Measurements from ENCODE around the gene FOXE3.

FOXE3 gene

GRCh38 chr1:47436304-47436978, 20.4 kb downstream of the FOXE3 start:
- DNase-seq, result peak; percentile 77

- no peak for DNase-seq
These were observed 20.9 kb downstream of the FOXE3 start for GRCh38 chr1:47436979-47437446.

DNA sequence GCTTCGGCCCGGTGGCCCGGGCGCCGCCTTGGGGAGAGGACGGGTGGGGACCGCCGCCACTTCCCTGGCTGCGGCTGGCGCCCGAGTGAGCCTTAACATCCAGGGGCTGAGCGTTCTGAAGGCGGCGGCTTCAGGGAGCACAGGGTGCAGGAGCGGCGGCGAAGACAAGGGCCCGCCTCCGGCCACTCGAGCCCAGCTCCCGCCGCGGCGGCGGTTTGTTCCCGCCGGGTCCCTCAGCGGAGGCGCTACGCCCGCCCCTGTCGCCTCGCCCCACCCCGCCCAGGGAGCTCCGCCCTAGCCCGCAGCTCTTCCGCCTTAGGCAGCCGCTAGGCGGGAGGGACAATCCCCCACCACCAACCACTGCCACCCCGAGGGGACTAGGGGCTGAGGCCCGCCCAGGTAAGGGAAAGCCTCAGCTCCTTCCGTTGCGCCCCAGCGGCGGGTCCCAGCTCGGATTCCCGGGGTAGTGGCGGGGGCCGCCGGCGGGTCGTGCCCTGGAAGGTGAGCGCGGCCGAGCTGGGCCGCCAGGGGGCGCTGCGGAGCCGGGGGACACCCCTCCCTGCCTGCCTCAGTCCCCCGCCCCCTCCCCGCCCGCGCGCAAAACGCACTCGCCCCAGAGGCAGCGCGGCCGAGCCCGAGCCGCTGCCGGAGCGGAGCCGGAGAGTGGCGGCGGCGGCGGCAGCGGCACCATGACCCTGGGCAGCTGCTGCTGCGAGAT, 21.5 kb downstream of the FOXE3 start, which contains the start of gene FOXD2:
Gene FOXD2 (plus strand): TSS at position 598 of the 718 bp plus-strand sequence. CDS start 92 bp downstream, at position 690.
- peak; percentile 92 for DNase-seq

DNA sequence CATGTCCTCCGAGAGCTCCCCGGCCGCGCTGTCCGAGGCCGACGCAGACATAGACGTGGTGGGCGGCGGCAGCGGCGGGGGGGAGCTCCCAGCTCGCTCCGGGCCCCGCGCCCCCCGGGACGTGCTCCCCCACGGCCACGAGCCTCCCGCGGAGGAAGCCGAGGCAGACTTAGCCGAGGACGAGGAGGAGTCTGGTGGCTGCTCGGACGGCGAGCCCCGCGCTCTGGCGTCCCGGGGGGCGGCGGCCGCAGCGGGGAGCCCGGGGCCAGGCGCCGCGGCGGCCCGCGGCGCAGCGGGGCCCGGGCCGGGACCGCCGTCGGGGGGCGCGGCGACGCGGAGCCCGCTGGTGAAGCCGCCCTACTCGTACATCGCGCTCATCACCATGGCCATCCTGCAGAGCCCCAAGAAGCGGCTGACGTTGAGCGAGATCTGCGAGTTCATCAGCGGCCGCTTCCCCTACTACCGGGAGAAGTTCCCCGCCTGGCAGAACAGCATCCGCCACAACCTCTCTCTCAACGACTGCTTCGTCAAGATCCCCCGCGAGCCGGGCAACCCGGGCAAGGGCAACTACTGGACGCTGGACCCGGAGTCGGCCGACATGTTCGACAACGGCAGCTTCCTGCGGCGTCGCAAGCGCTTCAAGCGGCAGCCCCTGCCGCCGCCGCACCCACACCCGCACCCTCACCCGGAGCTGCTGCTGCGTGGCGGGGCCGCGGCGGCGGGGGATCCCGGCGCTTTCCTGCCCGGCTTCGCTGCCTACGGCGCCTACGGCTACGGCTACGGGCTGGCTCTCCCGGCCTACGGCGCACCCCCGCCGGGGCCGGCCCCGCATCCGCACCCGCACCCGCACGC, 22.3 kb downstream of the FOXE3 start:
- DNase-seq, result peak; percentile 52

DNA sequence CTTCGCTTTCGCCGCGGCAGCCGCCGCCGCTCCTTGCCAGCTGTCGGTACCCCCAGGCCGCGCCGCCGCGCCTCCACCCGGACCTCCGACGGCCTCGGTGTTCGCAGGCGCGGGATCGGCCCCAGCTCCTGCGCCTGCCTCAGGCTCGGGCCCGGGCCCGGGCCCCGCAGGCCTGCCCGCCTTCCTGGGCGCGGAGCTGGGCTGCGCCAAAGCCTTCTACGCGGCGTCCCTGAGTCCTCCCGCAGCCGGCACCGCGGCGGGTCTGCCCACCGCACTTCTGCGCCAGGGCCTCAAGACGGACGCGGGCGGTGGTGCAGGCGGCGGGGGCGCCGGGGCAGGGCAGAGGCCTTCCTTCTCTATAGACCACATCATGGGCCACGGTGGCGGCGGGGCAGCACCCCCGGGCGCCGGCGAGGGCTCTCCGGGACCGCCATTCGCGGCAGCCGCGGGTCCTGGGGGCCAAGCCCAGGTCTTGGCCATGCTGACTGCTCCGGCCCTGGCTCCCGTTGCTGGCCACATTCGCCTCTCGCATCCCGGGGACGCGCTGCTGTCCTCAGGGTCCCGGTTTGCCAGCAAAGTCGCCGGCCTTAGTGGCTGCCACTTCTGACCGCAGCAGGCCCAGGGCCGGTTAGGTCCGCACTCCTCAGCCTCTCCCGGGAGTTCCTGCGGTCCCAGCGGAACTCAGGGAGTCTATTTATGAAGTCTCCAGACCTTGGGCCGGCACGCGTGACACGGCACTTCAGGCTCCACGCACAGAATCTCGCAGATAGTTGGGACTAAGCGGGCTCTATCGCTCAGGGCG, 23.1 kb downstream of the FOXE3 start:
- peak; percentile 18 for DNase-seq

GRCh38 chr1:47439819-47440598, 23.9 kb downstream of the FOXE3 start:
- DNase-seq, result no peak

DNA sequence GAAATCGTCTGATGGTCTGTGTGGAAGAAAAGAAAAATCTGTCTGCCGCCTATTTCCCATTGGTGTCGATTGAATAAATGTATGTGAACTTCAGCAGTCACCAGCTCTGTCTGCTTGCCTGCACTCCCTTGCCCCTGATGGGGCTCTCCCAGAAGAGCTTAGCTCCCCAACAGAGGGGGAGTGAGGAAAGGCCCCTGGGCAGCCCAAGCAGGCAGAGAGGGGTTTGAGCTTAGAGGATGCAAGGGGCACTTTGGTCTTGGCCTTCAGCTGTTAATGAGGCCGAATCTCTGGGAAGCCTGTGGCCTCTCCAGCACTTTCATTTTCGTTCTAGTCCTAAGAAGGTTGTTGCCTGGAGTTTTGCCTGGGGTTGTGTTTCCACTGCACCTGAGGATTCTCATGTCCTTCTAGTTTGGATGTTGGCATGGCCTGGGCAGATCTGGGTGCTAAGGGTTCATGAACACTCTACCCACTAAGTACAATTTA, 24.6 kb downstream of the FOXE3 start:
- no peak for DNase-seq

- no peak for DNase-seq
These were observed 25.5 kb downstream of the FOXE3 start for GRCh38 chr1:47441450-47442106.

GRCh38 chr1:47442202-47442601, 26.1 kb downstream of the FOXE3 start:
- DNase-seq, result no peak

DNA sequence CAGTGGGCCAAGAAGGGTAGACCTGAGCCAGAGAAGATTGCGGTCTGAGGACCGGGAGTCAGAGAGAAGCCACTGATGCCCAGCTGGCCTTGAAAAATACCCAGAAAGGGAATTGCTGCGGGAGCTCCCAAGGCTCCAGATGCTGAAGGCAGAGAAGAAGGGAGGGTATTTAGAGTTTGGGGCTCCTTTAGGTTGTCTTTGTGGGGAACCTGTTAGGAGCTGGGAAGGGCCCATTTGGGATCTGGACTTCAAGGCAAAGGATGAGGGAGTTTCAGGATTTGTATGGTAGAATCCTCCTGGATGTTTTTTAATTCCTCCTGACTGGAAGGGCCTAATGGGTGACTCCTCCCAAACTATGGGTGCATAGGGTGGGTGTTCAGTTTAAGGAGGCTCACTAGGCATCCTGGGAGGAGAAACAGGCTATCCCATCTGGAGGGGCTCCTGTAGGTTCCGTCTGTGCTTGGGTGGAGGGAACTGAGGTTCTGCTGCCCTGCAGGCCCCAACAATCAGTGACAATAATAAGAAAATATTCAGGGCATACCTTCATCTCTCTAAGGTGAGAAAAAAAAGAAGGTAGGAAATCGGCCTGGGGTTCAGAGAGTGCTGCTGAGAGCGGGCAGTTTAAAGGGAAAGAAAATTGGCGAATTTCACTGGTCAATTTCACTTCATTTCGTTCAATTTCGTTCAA, 26.9 kb downstream of the FOXE3 start:
- DNase-seq, result no peak

DNA sequence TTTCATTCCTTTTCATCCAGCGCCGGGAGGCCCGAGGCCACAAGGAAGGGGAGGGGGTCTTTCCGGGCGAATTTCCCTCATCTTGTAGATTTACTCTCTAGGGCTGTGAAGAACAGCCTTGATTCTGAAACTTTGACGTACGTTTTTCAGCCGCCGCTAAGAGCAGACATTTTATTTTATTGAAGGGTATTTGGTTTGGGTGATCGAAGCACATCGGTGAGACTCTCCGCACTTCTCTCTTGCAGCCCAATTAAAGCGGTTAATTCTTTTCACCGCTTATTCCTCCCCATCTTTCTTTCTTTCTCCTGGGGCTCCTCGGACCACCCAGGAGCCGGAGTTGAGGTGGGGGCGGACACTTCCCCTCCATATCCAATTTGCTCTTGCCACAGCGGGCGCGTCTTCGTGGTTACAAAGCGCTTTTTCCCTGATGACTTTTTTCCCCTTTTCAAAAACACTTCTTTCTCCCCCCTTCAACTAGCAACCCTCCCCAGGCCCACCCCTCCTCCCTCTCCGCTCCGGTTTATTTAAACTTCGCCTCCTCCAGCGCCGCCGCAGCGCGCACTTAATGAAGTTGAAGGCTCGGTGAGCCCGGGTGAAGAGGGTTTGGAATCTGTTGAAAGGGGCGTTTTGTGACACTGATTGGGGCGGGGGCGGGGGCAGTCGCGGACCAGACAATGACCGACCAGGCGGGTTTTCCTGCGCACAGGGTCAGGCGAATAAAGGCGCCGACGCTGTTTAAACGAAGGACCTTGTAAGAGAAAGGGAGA, 27.6 kb downstream of the FOXE3 start:
- no peak for DNase-seq

- DNase-seq, result no peak
These were observed 28.1 kb downstream of the FOXE3 start for GRCh38 chr1:47444297-47444561.

DNA sequence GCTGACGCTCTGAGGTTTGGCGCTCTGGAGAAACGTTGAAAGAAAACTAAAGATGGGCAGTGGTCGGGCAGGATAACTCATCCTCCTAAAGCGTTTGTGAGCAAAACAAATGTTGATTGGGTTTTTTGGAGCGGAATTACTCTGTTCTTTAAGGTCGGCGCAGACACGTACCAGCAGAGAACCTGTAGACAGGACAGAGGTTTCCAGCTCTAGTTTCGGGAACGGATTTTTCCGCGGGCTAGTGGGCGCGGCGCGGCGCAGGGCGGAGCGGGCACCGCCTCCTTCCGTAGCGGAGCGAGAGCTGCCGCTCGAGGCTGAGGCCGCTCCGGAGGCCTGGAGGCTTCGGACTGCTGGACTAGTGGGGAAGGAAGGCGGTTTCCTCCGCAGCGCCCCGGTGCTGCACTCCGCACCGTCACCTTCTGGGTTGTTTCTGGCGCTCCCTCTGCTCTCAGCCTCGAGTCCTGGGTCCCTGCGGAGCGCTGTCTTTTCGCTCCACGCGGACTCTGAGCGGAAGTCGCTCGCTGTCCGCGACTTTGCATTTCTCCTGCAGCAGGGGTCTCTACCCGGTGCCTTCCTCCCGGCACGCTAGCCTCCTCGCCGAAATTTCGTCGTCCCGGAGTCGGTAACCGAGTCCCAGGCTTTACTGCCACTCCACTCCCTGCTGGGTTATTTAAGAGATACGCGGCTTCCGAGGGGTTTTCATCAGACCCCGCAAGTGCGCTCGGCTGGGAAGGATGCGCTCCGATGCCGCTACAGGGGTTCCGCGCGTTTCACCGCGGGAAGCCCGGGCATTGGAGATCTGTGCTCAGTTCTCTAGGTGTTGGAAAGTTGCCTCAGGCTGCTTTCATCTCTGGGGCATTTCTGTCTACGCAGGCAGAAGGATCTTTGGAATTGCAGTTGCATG, 28.7 kb downstream of the FOXE3 start:
- peak; percentile 31 for DNase-seq

DNA sequence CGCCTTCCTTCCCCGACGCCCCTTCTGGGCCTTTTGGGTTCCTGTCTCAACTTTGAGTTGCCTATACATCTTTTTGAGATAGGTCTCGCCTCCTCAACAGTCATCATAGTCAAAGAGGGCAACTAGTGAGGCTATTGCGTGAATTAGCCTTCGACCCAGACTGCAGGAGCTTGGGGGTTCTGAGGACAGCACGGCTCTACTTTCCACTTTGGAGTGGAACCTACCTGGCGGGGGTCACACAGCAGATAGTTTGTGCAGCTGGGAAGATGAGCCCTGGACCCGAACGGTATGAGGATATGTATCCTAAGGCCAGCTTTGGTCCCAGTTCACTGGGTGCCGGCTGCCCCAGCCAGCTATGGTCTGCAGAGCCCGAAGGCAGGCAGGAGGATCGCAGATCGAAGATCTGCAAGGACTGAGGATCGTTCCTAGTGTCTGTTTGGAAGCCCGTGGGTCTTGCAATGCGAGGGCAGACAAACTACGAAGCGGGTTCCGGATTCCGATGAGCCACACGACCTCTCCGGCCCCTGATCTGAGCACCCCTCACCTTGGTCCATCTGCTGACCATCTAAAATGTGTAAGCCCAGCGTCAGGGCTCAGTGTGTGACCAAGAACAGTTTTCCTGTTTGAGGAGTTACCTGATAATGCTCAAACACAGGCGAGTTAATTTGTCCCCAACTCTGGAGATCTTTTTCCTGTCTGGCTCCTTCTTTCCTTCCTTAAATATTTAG, 29.9 kb downstream of the FOXE3 start:
- no peak for DNase-seq

DNA sequence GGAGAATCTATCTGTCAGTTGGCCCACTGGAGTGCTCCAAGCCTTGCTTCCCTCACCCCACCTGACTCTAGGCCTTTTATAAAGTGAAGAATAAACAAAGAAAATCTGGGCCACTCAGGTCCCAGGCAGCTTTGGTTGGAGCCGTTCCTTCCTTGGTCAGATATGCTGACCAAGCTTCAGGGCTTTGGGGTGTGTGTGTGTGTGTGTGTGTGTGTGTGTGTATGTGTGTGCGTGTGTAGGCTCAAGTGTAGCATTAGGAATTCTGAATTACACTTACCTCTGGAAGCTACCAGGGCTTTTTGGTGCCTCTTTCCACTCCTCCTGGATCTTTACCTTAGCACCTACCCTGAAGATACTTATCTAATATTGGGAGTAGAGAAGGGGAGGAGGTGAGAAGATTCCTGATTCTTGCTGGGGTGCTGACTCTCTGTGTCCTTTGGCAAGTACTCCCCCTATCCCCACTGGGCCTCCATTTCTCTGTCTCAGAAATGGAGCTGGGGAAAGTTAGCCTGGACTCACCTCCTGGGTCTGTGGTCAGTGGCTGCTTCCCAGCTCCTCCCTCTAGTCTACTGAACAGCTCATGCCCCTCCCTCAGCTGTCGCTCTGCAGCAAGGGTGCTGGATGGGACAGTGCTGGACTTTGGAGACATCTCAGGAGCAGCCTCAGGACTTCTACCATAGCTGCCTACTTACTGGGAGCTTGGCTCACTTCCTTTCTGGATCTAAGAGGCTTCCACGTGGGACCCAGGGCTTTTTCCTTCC, 32.6 kb downstream of the FOXE3 start:
- no peak for DNase-seq

GRCh38 chr1:47449822-47450552, 33.9 kb downstream of the FOXE3 start:
- no peak for DNase-seq

DNA sequence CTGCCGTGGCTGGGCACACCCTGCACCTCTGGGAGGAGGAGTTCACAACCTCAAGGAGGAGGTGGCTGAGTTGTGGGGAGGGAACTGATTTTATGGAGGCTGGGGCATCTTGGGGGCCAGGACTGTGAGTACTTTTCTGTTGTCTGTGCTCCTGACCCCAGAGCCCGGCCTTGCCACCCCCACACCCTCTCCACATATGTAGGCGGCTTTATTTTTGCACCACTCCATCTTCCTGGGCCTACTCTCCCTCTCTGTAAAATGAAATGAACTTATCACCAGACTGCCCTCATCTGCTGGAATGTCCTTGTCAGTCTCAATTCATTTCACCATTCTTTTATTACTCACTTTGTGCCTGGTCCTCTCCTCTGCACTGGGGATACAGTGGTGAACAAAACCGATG, 34.5 kb downstream of the FOXE3 start:
- no peak for DNase-seq
